GM12872 (cell line): Measurements from ENCODE around the gene AATK.
A peak's percentile ranks its signal among the peaks of the same experiment; 100 is the strongest.

Experiments used
- CTCF ChIP-seq: IDR thresholded peaks from 3 replicates; pipeline ENCODE4 v1.5.1; 2011; ENCODE audit warnings: low read depth, mild to moderate bottlenecking, low read length, moderate library complexity; ENCODE audit not compliant: insufficient read depth

AATK gene

DNA sequence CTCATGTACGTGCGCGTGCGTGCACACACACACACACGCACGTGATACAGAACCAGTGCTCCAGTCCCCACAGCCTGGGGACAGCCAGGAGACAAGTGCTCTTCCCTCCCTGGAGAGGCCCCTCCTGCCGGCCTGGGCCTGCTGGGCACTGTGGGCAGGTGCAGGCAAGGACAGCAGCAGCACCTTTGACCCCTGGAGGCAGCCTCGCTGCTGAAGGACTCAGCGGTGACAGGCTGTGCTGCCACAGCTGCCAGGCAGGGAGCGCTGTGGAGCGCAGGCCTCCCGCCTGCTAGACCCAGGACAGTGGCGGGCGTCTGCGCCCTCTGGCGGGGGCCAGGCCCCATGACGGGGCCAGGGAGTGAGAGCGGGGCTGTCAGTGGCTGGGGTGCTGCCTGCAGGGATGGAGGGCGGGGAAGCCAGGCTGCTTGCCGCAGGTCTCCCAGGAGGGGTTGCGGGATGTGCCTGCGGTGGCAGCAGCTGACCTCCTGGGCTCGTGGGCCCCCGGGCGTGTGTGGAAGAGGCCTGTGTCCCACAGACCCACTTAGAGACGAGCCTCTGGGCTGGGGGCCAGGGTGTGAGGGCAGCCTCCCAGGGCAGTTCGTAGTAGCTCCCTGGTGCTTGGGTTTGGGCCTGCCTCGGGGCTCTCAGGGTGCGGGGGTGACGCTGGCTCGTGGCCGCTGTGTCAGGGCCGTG is 64.3 kb downstream of the AATK start:
- peak; percentile 100 for TF ChIP-seq CTCF

GRCh38 chr17:81100668-81101067 is 65.4 kb downstream of the AATK start:
- TF ChIP-seq CTCF: no peak

GRCh38 chr17:81099888-81100287 is 66.1 kb downstream of the AATK start:
- TF ChIP-seq CTCF: no peak

DNA sequence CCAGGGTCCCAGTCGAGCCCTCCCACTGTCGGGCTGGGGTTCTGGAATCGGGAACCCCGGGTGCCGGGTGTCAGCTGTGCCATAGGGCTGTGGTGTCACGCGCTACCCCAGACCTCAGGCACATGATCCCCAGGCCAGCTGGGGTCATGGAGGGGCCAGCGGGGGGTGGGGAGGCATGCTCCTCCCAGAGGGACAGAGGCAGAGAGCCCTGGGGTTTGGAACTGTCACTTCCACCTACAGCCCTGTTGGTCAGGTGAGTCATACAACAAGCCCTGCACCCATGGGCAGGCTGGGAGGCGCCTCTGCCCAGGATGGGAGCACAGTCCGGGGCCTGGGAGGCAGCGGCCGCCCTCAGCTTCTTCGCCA is 68.1 kb downstream of the AATK start:
- TF ChIP-seq CTCF: no peak

DNA sequence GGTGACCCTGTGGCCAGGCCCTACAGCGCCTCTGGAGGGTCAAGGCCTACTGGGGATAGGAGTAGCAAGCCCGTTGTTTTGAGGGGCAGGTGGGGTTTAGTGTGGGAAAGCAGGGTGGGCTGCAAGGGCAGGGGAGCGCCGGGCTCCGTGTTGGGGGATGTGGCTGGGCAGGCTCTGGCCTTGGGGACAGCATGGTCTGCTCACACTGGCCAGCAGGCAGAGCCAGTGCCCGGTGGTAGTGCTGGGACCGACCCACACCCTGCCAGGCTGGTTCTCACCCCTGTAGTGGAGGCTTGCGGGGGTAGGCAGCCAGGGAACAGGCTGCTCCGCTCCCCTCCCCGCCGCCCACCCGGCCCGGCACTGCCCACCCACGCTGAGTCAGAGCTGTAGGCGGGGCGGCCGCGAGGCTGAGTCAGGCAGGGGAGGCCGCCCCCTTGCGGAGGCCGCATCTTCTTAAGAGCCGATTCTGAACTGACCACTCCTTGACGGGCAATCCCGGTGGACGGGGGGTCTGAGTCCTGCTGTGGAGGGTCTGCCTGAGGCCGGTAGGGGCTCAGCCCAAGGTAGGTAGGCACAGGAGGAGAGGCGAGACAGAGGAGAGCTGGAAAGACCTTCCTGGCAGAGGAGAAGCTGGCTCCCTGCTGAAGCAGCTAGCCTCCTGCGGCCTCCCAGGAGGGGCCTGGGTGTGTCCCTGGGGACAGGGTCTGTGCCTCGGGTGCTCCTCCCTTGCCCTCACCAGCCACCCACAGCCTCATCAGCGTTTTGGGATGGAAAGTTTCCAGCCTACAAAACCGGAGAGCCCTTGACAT is 68.7 kb downstream of the AATK start:
- TF ChIP-seq CTCF: peak; percentile 42

DNA sequence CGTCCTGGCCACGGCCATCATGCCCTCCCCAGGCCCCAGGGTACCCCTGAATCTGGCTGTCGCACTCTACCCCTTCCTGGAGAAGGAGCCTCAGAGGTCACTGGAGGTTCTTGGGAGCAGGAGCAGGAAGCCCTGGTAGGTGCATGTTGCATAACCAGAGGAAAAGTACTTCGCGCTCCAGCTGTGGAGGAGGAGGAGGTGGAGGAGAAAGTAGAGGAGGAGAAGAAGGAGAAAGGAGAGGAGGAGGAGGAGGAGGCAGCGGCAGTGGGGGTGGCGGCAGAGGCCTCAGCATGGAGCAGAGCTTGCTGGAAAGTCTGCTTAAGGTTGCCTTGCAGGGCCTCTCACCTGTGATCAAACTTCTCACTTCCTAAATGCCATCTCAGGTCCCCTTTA is 69.3 kb downstream of the AATK start:
- no peak for TF ChIP-seq CTCF

DNA sequence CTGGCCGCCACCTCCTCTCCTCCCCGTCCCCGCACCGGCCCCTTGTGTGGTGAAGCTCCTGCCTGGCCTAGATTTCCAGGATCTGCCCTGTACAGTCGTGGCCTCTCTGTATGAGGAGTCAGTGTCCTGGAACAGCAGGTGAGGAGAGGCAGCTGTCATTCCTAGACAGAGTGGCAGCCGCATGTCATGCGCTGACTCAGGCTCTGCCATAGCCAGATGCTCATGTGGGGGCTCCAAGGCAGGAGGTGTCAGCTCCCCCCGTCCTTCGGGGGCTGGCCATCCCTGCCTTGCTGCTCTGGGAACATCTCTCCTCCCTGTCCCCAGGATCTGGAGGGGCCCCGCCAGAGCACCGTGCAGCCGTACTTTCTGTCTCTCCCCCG is 70.6 kb downstream of the AATK start:
- TF ChIP-seq CTCF: no peak
